Neuronal stem cell (in vitro differentiated cells): ENCODE data around the gene KIF13A.
A peak's percentile ranks its signal among the peaks of the same experiment; 100 is the strongest.

ENCODE experiments used
- DNase-seq: peaks from one replicate; pipeline ENCODE4 v3.0.0-alpha.2; 2013; ENCODE audit warnings: low spot score
- H2AFZ ChIP-seq: one replicate; pipeline ENCODE4 v1.6.1; 2013; ENCODE audit warnings: mild to moderate bottlenecking, low read length, inconsistent platforms
- H2AK5ac ChIP-seq: 2 replicates; pipeline ENCODE4 v1.6.1; 2013; ENCODE audit warnings: low read depth, mild to moderate bottlenecking, inconsistent platforms, low read length, moderate library complexity, mixed read lengths
- H2BK120ac ChIP-seq: 2 replicates; pipeline ENCODE4 v1.6.1; 2013; ENCODE audit warnings: low read depth, mild to moderate bottlenecking, inconsistent platforms, low read length, moderate library complexity, mixed read lengths
- H2BK12ac ChIP-seq: one replicate; pipeline ENCODE4 v1.6.1; 2013; ENCODE audit warnings: low read length, inconsistent platforms
- H2BK15ac ChIP-seq: 2 replicates; pipeline ENCODE4 v1.6.1; 2013; ENCODE audit warnings: mild to moderate bottlenecking, low read length, inconsistent platforms, mixed read lengths
- H2BK5ac ChIP-seq: one replicate; pipeline ENCODE4 v1.6.1; 2013; ENCODE audit warnings: inconsistent platforms, mild to moderate bottlenecking, low read length, moderate library complexity
- H3K14ac ChIP-seq: one replicate; pipeline ENCODE4 v1.6.1; 2013; ENCODE audit warnings: low read length, inconsistent platforms
- H3K18ac ChIP-seq: 2 replicates; pipeline ENCODE4 v1.6.1; 2013; ENCODE audit warnings: low read length, inconsistent platforms
- H3K23ac ChIP-seq: 2 replicates; pipeline ENCODE4 v1.6.1; 2013; ENCODE audit warnings: low read depth, mild to moderate bottlenecking, mixed read lengths, low read length, inconsistent platforms; ENCODE audit not compliant: poor library complexity
- H3K27ac ChIP-seq: replicated peaks from 3 replicates; pipeline ENCODE4 v1.5.1; 2013; ENCODE audit warnings: low read length, inconsistent platforms
- H3K27me3 ChIP-seq, 3 experiments: 2 replicates each; pipeline ENCODE4 v1.6.1; 2013; ENCODE audit warnings: low read length in 3 of 3, mild to moderate bottlenecking in 2 of 3, inconsistent platforms in 1 of 3, low read depth in 1 of 3, mixed read lengths in 1 of 3, moderate library complexity in 1 of 3; ENCODE audit not compliant: control insufficient read depth in 3 of 3, insufficient read depth in 3 of 3
- H3K36me3 ChIP-seq, 2 donors: replicated peaks in 1 of 2; 2 replicates each; pipeline ENCODE4 v1.6.1; 2013; ENCODE audit warnings: low read length in 2 of 2; ENCODE audit not compliant: control insufficient read depth in 2 of 2, insufficient read depth in 2 of 2
- H3K4ac ChIP-seq: 2 replicates; pipeline ENCODE4 v1.6.1; 2013; ENCODE audit warnings: inconsistent platforms, mild to moderate bottlenecking, low read length, moderate library complexity
- H3K4me1 ChIP-seq, 2 donors: 1 replicate in 1 of 2; 2 replicates in 1 of 2; pipeline ENCODE4 v1.6.1; 2013; ENCODE audit warnings: low read length in 2 of 2, low read depth in 1 of 2; ENCODE audit not compliant: control insufficient read depth in 2 of 2, insufficient read depth in 1 of 2
- H3K4me2 ChIP-seq: one replicate; pipeline ENCODE4 v1.6.1; 2013; ENCODE audit warnings: mild to moderate bottlenecking, low read length, inconsistent platforms; ENCODE audit not compliant: insufficient read depth, poor library complexity, severe bottlenecking
- H3K4me3 ChIP-seq, 2 donors: 2 replicates each; pipeline ENCODE4 v1.5.1; 2013; ENCODE audit warnings: low read length in 2 of 2, mild to moderate bottlenecking in 2 of 2, inconsistent platforms in 1 of 2, moderate library complexity in 1 of 2
- H3K79me1 ChIP-seq: one replicate; pipeline ENCODE4 v1.6.1; 2013; ENCODE audit warnings: low read depth, mild to moderate bottlenecking, inconsistent platforms, low read length, moderate library complexity
- H3K9ac ChIP-seq: one replicate; pipeline ENCODE4 v1.6.1; 2013; ENCODE audit warnings: mild to moderate bottlenecking, low read depth, low read length, inconsistent platforms; ENCODE audit not compliant: poor library complexity
- H3K9me3 ChIP-seq, 2 donors: replicated peaks in 1 of 2; 2 replicates each; pipeline versions ENCODE3 to v1.6.1; 2013; ENCODE audit warnings: low read length in 2 of 2, mild to moderate bottlenecking in 2 of 2, inconsistent platforms in 1 of 2, low read depth in 1 of 2, mixed read lengths in 1 of 2, moderate library complexity in 1 of 2; ENCODE audit not compliant: control insufficient read depth in 2 of 2, insufficient read depth in 1 of 2
- H4K8ac ChIP-seq: one replicate; pipeline ENCODE4 v1.6.1; 2013; ENCODE audit warnings: low read depth, mild to moderate bottlenecking, inconsistent platforms, low read length, moderate library complexity
- H4K91ac ChIP-seq: one replicate; pipeline ENCODE4 v1.6.1; 2013; ENCODE audit warnings: low read length, low read depth, mild to moderate bottlenecking, inconsistent platforms; ENCODE audit not compliant: poor library complexity
- WGBS, 2 donors: extraction: QIAGEN DNeasy Blood & Tissue Kit; methylation state at CpG; one replicate each; pipeline ENCODE4 v1.1.7; 2013; ENCODE audit warnings: missing lambda C conversion rate in 2 of 2, mixed read lengths in 1 of 2; ENCODE audit not compliant: insufficient read length in 2 of 2, insufficient replicate concordance in 1 of 2; ENCODE audit errors: extremely low coverage in 2 of 2; 5-methylcytosine and 5-hydroxymethylcytosine counted together

Gene KIF13A

GRCh38 chr6:17994019-17994418, 6.6 kb upstream of the KIF13A start:
- Histone ChIP-seq H3K4me1 (peaks cover 0 to 2% of the 10 kb centered on the region in 2 donors), H3K4me2 (no peak overlapping the region), H4K8ac (no peak overlapping the region), H2AK5ac (no peak overlapping the region), H2BK15ac (no peak overlapping the region), H3K27me3 (no peaks in the 10 kb centered on the region), H2AFZ (no peak overlapping the region), H2BK5ac (no peak overlapping the region), H2BK120ac (no peak overlapping the region), H3K4ac (no peak overlapping the region), H3K4me3 (no peak overlapping the region), H3K36me3 (no peaks in the 10 kb centered on the region), H3K9ac (no peak overlapping the region), H3K14ac (no peak overlapping the region), H2BK12ac (no peak overlapping the region), H3K9me3 (no peaks in the 10 kb centered on the region), H3K18ac (no peak overlapping the region), H3K23ac (no peak overlapping the region), H3K27ac (no peak overlapping the region), H3K79me1 (no peaks in the 10 kb centered on the region), H4K91ac (no peak overlapping the region)
- DNase-seq: no peak
- WGBS, 2 donors: no CpG with 5 or more reads among the region's 2 CpGs

GRCh38 chr6:17988422-17988944, 1.0 kb upstream of the KIF13A start:
- Histone ChIP-seq H3K9me3 (no peaks in the 10 kb centered on the region), H3K18ac (no peak overlapping the region), H4K8ac (no peak overlapping the region), H3K4ac (no peak overlapping the region), H4K91ac (no peak overlapping the region), H3K27me3 (peaks cover 0 to 3% (median 0%) of the 10 kb centered on the region in 3 experiments), H2AK5ac (peak overlapping the region; percentile 8), H3K14ac (no peak overlapping the region), H2BK5ac (peak overlapping the region; percentile 32), H3K27ac (no peak overlapping the region), H3K79me1 (peaks cover 3% of the 10 kb centered on the region), H2BK12ac (peak overlapping the region; percentile 47), H3K23ac (no peak overlapping the region), H3K4me3 (peak overlapping the region; percentile 92 to 96), H2BK15ac (no peak overlapping the region), H3K9ac (no peak overlapping the region), H3K4me1 (peaks cover 5 to 10% of the 10 kb centered on the region in 2 donors), H2BK120ac (no peak overlapping the region), H3K36me3 (peaks cover 0 to 7% of the 10 kb centered on the region in 2 donors), H3K4me2 (peak overlapping the region; percentile 66), H2AFZ (peak overlapping the region; percentile 93)
- WGBS, 2 donors: no CpG with 5 or more reads among the region's 20 CpGs
- DNase-seq: no peak

- Histone ChIP-seq H3K27me3 (peaks cover 0 to 3% (median 0%) of the 10 kb centered on the region in 3 experiments), H3K36me3 (peaks cover 0 to 12% of the 10 kb centered on the region in 2 donors), H3K4ac (no peak overlapping the region), H2AK5ac (no peak overlapping the region), H3K9ac (peak overlapping the region; percentile 78), H2BK15ac (no peak overlapping the region), H3K4me3 (peak overlapping the region; percentile 92 to 96), H3K27ac (peak overlapping the region; percentile 64), H2BK120ac (no peak overlapping the region), H2AFZ (peak overlapping the region; percentile 93), H3K4me2 (peak overlapping the region; percentile 66), H2BK12ac (no peak overlapping the region), H2BK5ac (peak overlapping the region; percentile 32), H4K8ac (no peak overlapping the region), H3K18ac (peak overlapping the region; percentile 94), H3K9me3 (no peaks in the 10 kb centered on the region), H3K14ac (peak overlapping the region; percentile 60), H3K79me1 (peaks cover 3% of the 10 kb centered on the region), H3K4me1 (peaks cover 4 to 10% of the 10 kb centered on the region in 2 donors), H3K23ac (peak overlapping the region; percentile 76), H4K91ac (no peak overlapping the region)
- DNase-seq: peak; percentile 48
- WGBS, 2 donors: no CpG with 5 or more reads among the region's 78 CpGs
Observed at GRCh38 chr6:17987697-17988421, 424 bp upstream of the KIF13A start.

GRCh38 chr6:17986656-17987446, 584 bp downstream of the KIF13A start:
- Histone ChIP-seq H4K8ac (no peak overlapping the region), H3K27me3 (peaks cover 0 to 3% (median 0%) of the 10 kb centered on the region in 3 experiments), H3K4ac (no peak overlapping the region), H3K79me1 (peaks cover 3% of the 10 kb centered on the region), H3K4me2 (peak overlapping the region; percentile 79), H2AK5ac (no peak overlapping the region), H2BK15ac (no peak overlapping the region), H3K4me1 (peaks cover 4 to 10% of the 10 kb centered on the region in 2 donors), H3K14ac (no peak overlapping the region), H2BK5ac (no peak overlapping the region), H3K4me3 (peak overlapping the region; percentile 88 to 92), H2BK120ac (no peak overlapping the region), H3K18ac (peak overlapping the region; percentile 89), H2BK12ac (no peak overlapping the region), H3K9me3 (no peaks in the 10 kb centered on the region), H4K91ac (no peak overlapping the region), H3K9ac (peak overlapping the region; percentile 80), H2AFZ (peak overlapping the region; percentile 97), H3K36me3 (peaks cover 0 to 20% of the 10 kb centered on the region in 2 donors), H3K27ac (peak overlapping the region; percentile 78), H3K23ac (peak overlapping the region; percentile 81)
- WGBS, 2 donors: no CpG with 5 or more reads among the region's 65 CpGs
- peak; percentile 23 for DNase-seq
